GM12878 (cell line): ENCODE measurements around the gene PXDC1. TPM values are rescaled to one million over a fixed set of nuclear protein-coding genes. Genes with fewer than 3 reads are reported as not detected.

Experiments used
- ATAC-seq: fragments of 200-7000 bp; cut with Tn5 transposase; 3 replicates; pipeline ENCODE4 v1.9.1; 2020; ENCODE audit warnings: mild to moderate bottlenecking, moderate library complexity
- BruUV-seq: library from RNA; stranded (reverse); fragments of 400-500 nt; replicated peaks from 2 replicates; lab custom pipeline; 2021; lab: Mats Ljungman, UMichigan
- CTCF ChIA-PET: fragments of 300-600 bp; sonication (Branson Sonifier 250); formaldehyde crosslinking; extraction: SDS; loops from one replicate; lab custom pipeline; 2021; ENCODE audit warnings: inconsistent platforms; lab: Yijun Ruan, JAX
- POLR2A ChIA-PET: fragments of 350-600 bp; formaldehyde crosslinking; extraction: SDS; loops from one replicate; lab custom pipeline; 2021; ENCODE audit warnings: inconsistent platforms; lab: Charles Lee
- RAD21 ChIA-PET: fragments of 300-600 bp; sonication (Branson Sonifier 250); formaldehyde crosslinking; loops from one replicate; lab custom pipeline; 2023; ENCODE audit warnings: antibody characterized with exemption; ENCODE audit not compliant: unreplicated experiment; lab: Charles Lee
- SMC1A ChIA-PET: fragments of 300-600 bp; sonication (Branson Sonifier 250); formaldehyde crosslinking; loops from one replicate; lab custom pipeline; 2023; ENCODE audit not compliant: unreplicated experiment, uncharacterized antibody; lab: Charles Lee
- DNase-seq: peaks from one replicate; pipeline ENCODE4 v3.0.0-alpha.2; 2011; ENCODE audit warnings: low read depth, low spot score
- FAIRE-seq: peaks from 3 replicates; lab custom pipeline; 2011; peaks lifted over from hg19 to GRCh38; lab: Jason Lieb, UNC
- H2AFZ ChIP-seq: 2 replicates; pipeline ENCODE4 v1.6.0; 2011; ENCODE audit warnings: low read depth, low read length, control low read depth; ENCODE audit not compliant: control insufficient read depth
- H3K27ac ChIP-seq: 2 replicates; pipeline ENCODE4 v1.5.1; 2011; ENCODE audit warnings: control low read depth; ENCODE audit not compliant: control insufficient read depth, insufficient read depth
- H3K27me3 ChIP-seq, 2 experiments: replicated peaks in 1 of 2; 2 replicates each; pipeline versions ENCODE4 v1.6.0 to v1.6.1; 2011; ENCODE audit warnings: low read length in 1 of 2; ENCODE audit not compliant: control insufficient read depth in 2 of 2, insufficient read depth in 2 of 2
- H3K36me3 ChIP-seq, 2 experiments: 2 replicates each; pipeline ENCODE4 v1.5.1; 2011; ENCODE audit warnings: low read length in 1 of 2; ENCODE audit not compliant: control insufficient read depth in 2 of 2, insufficient read depth in 2 of 2
- H3K4me1 ChIP-seq: 2 replicates; pipeline ENCODE4 v1.6.1; 2011; ENCODE audit warnings: mild to moderate bottlenecking, low read length, moderate library complexity, mixed read lengths; ENCODE audit not compliant: control insufficient read depth, insufficient read depth
- H3K4me2 ChIP-seq: 2 replicates; pipeline ENCODE4 v1.6.0; 2011; ENCODE audit warnings: control low read depth; ENCODE audit not compliant: control insufficient read depth, insufficient read depth
- H3K4me3 ChIP-seq: fragments of 200-600 bp; sonication (generic); 2 replicates; pipeline ENCODE4 v1.5.1; 2016
- H3K79me2 ChIP-seq: 2 replicates; pipeline ENCODE4 v1.6.0; 2011; ENCODE audit warnings: low read length; ENCODE audit not compliant: control insufficient read depth, insufficient read depth
- H3K9ac ChIP-seq: 2 replicates; pipeline ENCODE4 v1.8.0; 2011; ENCODE audit warnings: low read length, control low read depth, mixed read lengths; ENCODE audit not compliant: control insufficient read depth, insufficient read depth
- H3K9me3 ChIP-seq: replicated peaks from 3 replicates; pipeline ENCODE4 v1.5.1; 2011; ENCODE audit warnings: mild to moderate bottlenecking, low read length; ENCODE audit not compliant: control insufficient read depth, insufficient read depth
- H4K20me1 ChIP-seq: 2 replicates; pipeline ENCODE4 v1.6.0; 2011; ENCODE audit not compliant: control insufficient read depth, insufficient read depth
- CHD1 ChIP-seq: IDR thresholded peaks from 2 replicates; pipeline ENCODE4 v1.6.1; 2012; ENCODE audit warnings: low read depth, low read length, improper control_type of control experiment
- EED ChIP-seq: sonication (generic); IDR thresholded peaks from 2 replicates; pipeline ENCODE4 v1.6.1; 2016; ENCODE audit warnings: antibody characterized with exemption, low read depth
- ESRRA ChIP-seq: IDR thresholded peaks from 2 replicates; pipeline ENCODE4 v1.6.1; 2012; ENCODE audit warnings: mild to moderate bottlenecking, low read length, improper control_type of control experiment
- JUNB ChIP-seq: IDR thresholded peaks from 2 replicates; pipeline ENCODE4 v1.6.1; 2016; ENCODE audit warnings: antibody characterized with exemption, mild to moderate bottlenecking
- KLF5 ChIP-seq: fragments of 450-650 bp; IDR thresholded peaks from 2 replicates; pipeline ENCODE4 v1.6.1; 2014; ENCODE audit warnings: mild to moderate bottlenecking; ENCODE audit not compliant: partially characterized antibody
- MEF2B ChIP-seq: fragments of 450-650 bp; IDR thresholded peaks from 2 replicates; pipeline ENCODE4 v1.6.1; 2018; ENCODE audit warnings: mild to moderate bottlenecking, moderate library complexity; ENCODE audit not compliant: partially characterized antibody, poor library complexity, severe bottlenecking
- MTA2 ChIP-seq: fragments of 450-650 bp; IDR thresholded peaks from 2 replicates; pipeline ENCODE4 v1.6.1; 2016; ENCODE audit warnings: low read depth, mild to moderate bottlenecking, moderate library complexity
- NR2C1 ChIP-seq: fragments of 450-650 bp; IDR thresholded peaks from 2 replicates; pipeline ENCODE4 v1.6.1; 2017; ENCODE audit warnings: antibody characterized with exemption, mild to moderate bottlenecking, moderate library complexity
- POLR2A ChIP-seq: IDR thresholded peaks from 2 replicates; pipeline ENCODE4 v1.6.1; 2011; ENCODE audit warnings: low read depth, mild to moderate bottlenecking, low read length
- SP1 ChIP-seq: IDR thresholded peaks from one replicate; pipeline ENCODE4 v1.6.1; 2011; ENCODE audit warnings: low read depth, low read length
- WRNIP1 ChIP-seq: IDR thresholded peaks from 2 replicates; pipeline ENCODE4 v1.6.1; 2011; ENCODE audit warnings: low read depth, low read length, improper control_type of control experiment, borderline replicate concordance
- WGBS: methylation state at CpG from one replicate; pipeline ENCODE4 v1.1.6; 2016; ENCODE audit warnings: low lambda C conversion rate; ENCODE audit not compliant: insufficient replicate concordance, insufficient coverage; ENCODE audit errors: missing lambda C conversion rate; 5-methylcytosine and 5-hydroxymethylcytosine counted together
- in situ Hi-C: fragments of 300-500 bp; cut with MboI; formaldehyde crosslinking; loops from 9 replicates; pipeline ENCODE4 v1.14.3; 2018; ENCODE audit warnings: mixed read lengths
- intact Hi-C: fragments of 100-400 bp; cut with micrococcal nuclease; formaldehyde crosslinking; loops from one replicate; pipeline ENCODE4 v1.14.2; 2022; ENCODE audit not compliant: unreplicated experiment
- polyA plus RNA-seq, 11 experiments: library from polyadenylated mRNA; depleted of rRNA in 4 of 11; unstranded in 6 of 11; stranded (reverse) in 5 of 11; fragments of >200 nt; fragmentation: Nextera tagmentation in 4 of 11; fragmentation: Illumina TruSeq in 1 of 11; extraction: Ambion mirVana in 4 of 11; extraction: Trizol in 1 of 11; gene quantifications; 1 replicate in 1 of 11; 2 replicates in 10 of 11; pipeline versions ENCODE4 v1.2.1 to v1.2.3, GENCODE V29; 2011 to 2016; ENCODE audit warnings: inconsistent platforms in 2 of 11, missing spikeins in 2 of 11, low read depth in 1 of 11
- total RNA-seq, 4 experiments: library from RNA; depleted of rRNA in 3 of 4; stranded (reverse); fragments of >200 nt in 3 of 4; fragmentation: Illumina TruSeq in 1 of 4; extraction: Trizol in 1 of 4; gene quantifications; 2 replicates each; pipeline versions ENCODE4 v1.2.1 to v1.2.3, GENCODE V29; 2013 to 2021
- TF ChIP-seq, protein P1 (sequence below): IDR thresholded peaks from 2 replicates; pipeline ENCODE4 v1.6.1; 2012; ENCODE audit warnings: low read depth, low read length, improper control_type of control experiment
- TF ChIP-seq, protein P2 (sequence below): fragments of 450-650 bp; IDR thresholded peaks from 2 replicates; pipeline ENCODE4 v1.6.1; 2017; ENCODE audit warnings: antibody characterized with exemption, mild to moderate bottlenecking, moderate library complexity
- TF ChIP-seq, protein P3 (sequence below): fragments of 450-650 bp; formaldehyde crosslinking; IDR thresholded peaks from 2 replicates; pipeline ENCODE4 v1.4.0; 2022; ENCODE audit warnings: mild to moderate bottlenecking, moderate library complexity

PXDC1 gene
- total and polyA plus RNA-seq, 10 of the 15 experiments (the other 5 are each of a cell fraction or from before 2014, with no cell fraction given): 0.03 to 0.72 (median 0.32) TPM; not detected in 2

DNA sequence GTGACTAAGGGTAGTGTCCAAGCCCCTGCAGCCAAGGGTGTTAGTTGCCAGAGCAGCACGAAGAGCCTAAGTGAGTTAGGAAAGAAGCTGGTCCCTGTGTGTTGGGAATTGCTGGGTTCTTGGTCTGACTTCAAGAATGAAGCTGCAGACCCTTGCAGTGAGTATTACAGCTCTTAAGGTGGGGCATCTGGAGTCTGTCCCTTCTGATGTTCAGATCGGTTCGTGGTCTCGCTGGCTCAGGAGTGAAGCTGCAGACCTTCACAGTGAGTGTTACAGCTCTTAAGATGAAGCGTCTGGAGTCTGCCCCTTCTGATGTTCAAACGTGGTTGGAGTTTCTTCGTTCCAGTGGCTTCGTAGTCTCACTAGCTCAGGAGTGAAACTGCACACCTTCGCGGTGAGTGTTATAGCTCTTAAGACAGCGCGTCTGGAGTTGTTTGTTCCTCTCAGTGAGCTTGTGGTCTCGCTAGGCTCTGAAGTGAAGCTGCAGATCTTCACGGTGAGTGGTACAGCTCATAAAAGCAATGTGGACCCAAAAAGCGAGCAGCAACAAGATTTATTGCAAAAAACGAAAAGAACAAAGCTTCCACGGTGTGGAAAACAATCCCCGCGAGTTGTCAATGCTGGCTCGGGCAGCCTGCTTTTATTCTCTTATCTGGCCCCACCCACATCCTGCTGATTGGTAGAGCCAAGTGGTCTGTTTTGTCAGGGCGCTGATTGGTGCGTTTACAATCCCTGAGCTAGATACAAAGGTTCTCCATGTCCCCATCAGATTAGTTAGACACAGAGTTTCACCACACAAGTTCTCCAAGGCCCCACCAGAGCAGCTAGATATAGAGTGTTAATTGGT is 31.8 kb downstream of the PXDC1 start:
- WGBS: 62% methylated on average over 22 of the region's 22 CpGs
- Histone ChIP-seq H3K27ac (no peak overlapping the region), H3K9ac (no peak overlapping the region), H2AFZ (no peak overlapping the region), H3K4me2 (no peak overlapping the region), H3K4me1 (no peaks in the 10 kb centered on the region), H3K4me3 (no peak overlapping the region), H3K27me3 (peaks cover 0 to under 1% of the 10 kb centered on the region in 2 experiments; a peak in 1 of 4 replicates), H3K36me3 (no peaks in the 10 kb centered on the region), H3K9me3 (no peaks in the 10 kb centered on the region; the same call in 2 of the 3 replicates), H3K79me2 (no peaks in the 10 kb centered on the region), H4K20me1 (no peaks in the 10 kb centered on the region)
- ATAC-seq (no peak), FAIRE-seq (no peak), DNase-seq (no peak)
- RAD21 ChIA-PET: interaction anchor here (1.0 kb wide), 1 partner anchor 12 kb away, joined by 4 read pairs; no protein-coding TSS in a partner anchor
- BruUV-seq: no TSS peak
- CTCF ChIA-PET: interaction anchor here (1.7 kb wide), 1 partner anchor 12 kb away, joined by 5 read pairs; no protein-coding TSS in a partner anchor
- in situ Hi-C loops (no loop called here), intact Hi-C loops (no loop called here)
- SMC1A ChIA-PET: interaction anchor here (0.7 to 1.6 kb wide), 2 partner anchors 12 to 15 kb away, joined by 3 to 6 read pairs; no protein-coding TSS in a partner anchor
- POLR2A ChIA-PET: no interaction called here
- TF ChIP-seq ESRRA (no peak), SP1 (no peak), JUNB (no peak), MTA2 (no peak), WRNIP1 (no peak), MEF2B (no peak), EED (no peak), NR2C1 (no peak), POLR2A (no peak), KLF5 (no peak), CHD1 (no peak)
- TF ChIP-seq, protein P1, sequence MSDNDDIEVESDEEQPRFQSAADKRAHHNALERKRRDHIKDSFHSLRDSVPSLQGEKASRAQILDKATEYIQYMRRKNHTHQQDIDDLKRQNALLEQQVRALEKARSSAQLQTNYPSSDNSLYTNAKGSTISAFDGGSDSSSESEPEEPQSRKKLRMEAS: no peak
- TF ChIP-seq, protein P2, sequence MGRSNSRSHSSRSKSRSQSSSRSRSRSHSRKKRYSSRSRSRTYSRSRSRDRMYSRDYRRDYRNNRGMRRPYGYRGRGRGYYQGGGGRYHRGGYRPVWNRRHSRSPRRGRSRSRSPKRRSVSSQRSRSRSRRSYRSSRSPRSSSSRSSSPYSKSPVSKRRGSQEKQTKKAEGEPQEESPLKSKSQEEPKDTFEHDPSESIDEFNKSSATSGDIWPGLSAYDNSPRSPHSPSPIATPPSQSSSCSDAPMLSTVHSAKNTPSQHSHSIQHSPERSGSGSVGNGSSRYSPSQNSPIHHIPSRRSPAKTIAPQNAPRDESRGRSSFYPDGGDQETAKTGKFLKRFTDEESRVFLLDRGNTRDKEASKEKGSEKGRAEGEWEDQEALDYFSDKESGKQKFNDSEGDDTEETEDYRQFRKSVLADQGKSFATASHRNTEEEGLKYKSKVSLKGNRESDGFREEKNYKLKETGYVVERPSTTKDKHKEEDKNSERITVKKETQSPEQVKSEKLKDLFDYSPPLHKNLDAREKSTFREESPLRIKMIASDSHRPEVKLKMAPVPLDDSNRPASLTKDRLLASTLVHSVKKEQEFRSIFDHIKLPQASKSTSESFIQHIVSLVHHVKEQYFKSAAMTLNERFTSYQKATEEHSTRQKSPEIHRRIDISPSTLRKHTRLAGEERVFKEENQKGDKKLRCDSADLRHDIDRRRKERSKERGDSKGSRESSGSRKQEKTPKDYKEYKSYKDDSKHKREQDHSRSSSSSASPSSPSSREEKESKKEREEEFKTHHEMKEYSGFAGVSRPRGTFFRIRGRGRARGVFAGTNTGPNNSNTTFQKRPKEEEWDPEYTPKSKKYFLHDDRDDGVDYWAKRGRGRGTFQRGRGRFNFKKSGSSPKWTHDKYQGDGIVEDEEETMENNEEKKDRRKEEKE: no peak
- TF ChIP-seq, protein P3, sequence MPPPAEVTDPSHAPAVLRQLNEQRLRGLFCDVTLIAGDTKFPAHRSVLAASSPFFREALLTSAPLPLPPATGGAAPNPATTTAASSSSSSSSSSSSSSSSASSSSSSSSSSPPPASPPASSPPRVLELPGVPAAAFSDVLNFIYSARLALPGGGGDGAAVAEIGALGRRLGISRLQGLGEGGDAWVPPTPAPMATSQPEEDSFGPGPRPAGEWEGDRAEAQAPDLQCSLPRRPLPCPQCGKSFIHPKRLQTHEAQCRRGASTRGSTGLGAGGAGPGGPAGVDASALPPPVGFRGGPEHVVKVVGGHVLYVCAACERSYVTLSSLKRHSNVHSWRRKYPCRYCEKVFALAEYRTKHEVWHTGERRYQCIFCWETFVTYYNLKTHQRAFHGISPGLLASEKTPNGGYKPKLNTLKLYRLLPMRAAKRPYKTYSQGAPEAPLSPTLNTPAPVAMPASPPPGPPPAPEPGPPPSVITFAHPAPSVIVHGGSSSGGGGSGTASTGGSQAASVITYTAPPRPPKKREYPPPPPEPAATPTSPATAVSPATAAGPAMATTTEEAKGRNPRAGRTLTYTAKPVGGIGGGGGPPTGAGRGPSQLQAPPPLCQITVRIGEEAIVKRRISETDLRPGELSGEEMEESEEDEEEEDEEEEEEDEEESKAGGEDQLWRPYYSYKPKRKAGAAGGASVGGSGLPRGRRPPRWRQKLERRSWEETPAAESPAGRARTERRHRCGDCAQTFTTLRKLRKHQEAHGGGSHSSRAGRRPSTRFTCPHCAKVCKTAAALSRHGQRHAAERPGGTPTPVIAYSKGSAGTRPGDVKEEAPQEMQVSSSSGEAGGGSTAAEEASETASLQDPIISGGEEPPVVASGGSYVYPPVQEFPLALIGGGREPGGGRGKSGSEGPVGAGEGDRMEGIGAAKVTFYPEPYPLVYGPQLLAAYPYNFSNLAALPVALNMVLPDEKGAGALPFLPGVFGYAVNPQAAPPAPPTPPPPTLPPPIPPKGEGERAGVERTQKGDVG (CRISPR knock-in tag): no peak
